ENCODE data around the gene MPV17. TPM values are rescaled to one million over a fixed set of nuclear protein-coding genes. Genes with fewer than 3 reads are reported as not detected.
A peak's percentile ranks its signal among the peaks of the same experiment; 100 is the strongest.

Gene MPV17
- total and polyA plus RNA-seq, 9 of the 15 experiments (the other 6 are each of a cell fraction or from before 2014, with no cell fraction given), result 54.7 to 140 (median 70.2) TPM

GRCh38 chr2:27324720-27325119 is 1.8 kb upstream of the MPV17 start (continued):
- no peak for TF ChIP-seq KDM2B (CRISPR knock-in tag; IDR thresholded peaks at IDR 0.05)
- no peak for TF ChIP-seq SUPT5H (IDR thresholded peaks at IDR 0.05)
- peak; percentile 35; the same call in 1 of the 2 replicates for TF ChIP-seq CEBPB (tag; IDR thresholded peaks at IDR 0.05)
- no peak for TF ChIP-seq SMARCC2 (IDR thresholded peaks at IDR 0.05; ENCODE audit: low read depth)
- TF ChIP-seq PRPF4 (IDR thresholded peaks at IDR 0.05; ENCODE audit: insufficient read depth, low read depth, low read length, poor library complexity, severe bottlenecking), result no peak

GRCh38 chr2:27323596-27324285 is 844 bp upstream of the MPV17 start:
- FAIRE-seq (no peak), ATAC-seq (peak; percentile 1; the same call in 2 of the 3 replicates), DNase-seq (ENCODE audit: extremely low read depth in 1 of 4, low spot score in 3 of 4) (peak in 1 of 4 experiments; percentile 19)
- peak overlapping the region; percentile 96 for H3K4me2 ChIP-seq (ENCODE audit: insufficient read depth, low read length)
- H2AFZ ChIP-seq (ENCODE audit: low read depth, low read length), result peak overlapping the region; percentile 84
- H4K20me1 ChIP-seq (replicated peaks; ENCODE audit: control insufficient read depth, insufficient read depth, low read length), result no peaks in the 10 kb centered on the region
- H3K4me3 ChIP-seq, result peak overlapping the region; percentile 71
- in situ Hi-C loops (cut with MboI) (no loop called here), intact Hi-C loops (cut with micrococcal nuclease) (loop anchor here (1.0 kb wide), 2 partner anchors 33 to 47 kb away; partner anchors contain the start of genes EIF2B4, GTF3C2 and SNX17)
- no peaks in the 10 kb centered on the region for H3K27me3 ChIP-seq (ENCODE audit: control insufficient read depth in 2 of 2, insufficient read depth in 2 of 2, low read length in 2 of 2)
- H3K9me3 ChIP-seq (replicated peaks; ENCODE audit: control insufficient read depth, insufficient read depth, low read depth, low read length), result no peaks in the 10 kb centered on the region
- BruUV-seq (replicated peaks), result no TSS peak
- peaks cover 36% of the 10 kb centered on the region for H3K36me3 ChIP-seq (ENCODE audit: control insufficient read depth, insufficient read depth, low read length)
- WGBS (ENCODE audit: insufficient coverage, low coverage, missing lambda C conversion rate), result 7% methylated on average over 5 of the region's 5 CpGs
- ChIA-PET CTCF (ENCODE audit: low intra/inter-chr PET ratio) (interaction anchor here (0.8 kb wide), 1 partner anchor 32 kb away, joined by 3 read pairs; no protein-coding TSS in a partner anchor), POLR2A (interaction anchor here (0.6 to 4.1 kb wide), 7 partner anchors 9 to 359 kb away, joined by 3 to 22 read pairs (median 6); partner anchors contain the start of gene GTF3C2)
- H3K79me2 ChIP-seq (ENCODE audit: control insufficient read depth, insufficient read depth, low read length), result peaks cover 32% of the 10 kb centered on the region
- peak overlapping the region; percentile 98 for H3K27ac ChIP-seq (ENCODE audit: extremely low read depth, low read depth, low read length)
- H3K4me1 ChIP-seq (replicated peaks in 1 of 2; ENCODE audit: control insufficient read depth in 2 of 2, insufficient read depth in 2 of 2, low read length in 2 of 2), result peaks cover 8 to 21% of the 10 kb centered on the region in 2 experiments; a peak in 4 of 5 replicates
- H3K9ac ChIP-seq (ENCODE audit: insufficient read depth in 1 of 2, low read depth in 2 of 2, low read length in 2 of 2), result peak overlapping the region; percentile 97 to 99
- no peaks in the 10 kb centered on the region for H3K9me1 ChIP-seq (ENCODE audit: control insufficient read depth, insufficient read depth, low read length)
- peak; percentile 46; the same call in 1 of the 2 replicates for TF ChIP-seq BRD4 (IDR thresholded peaks at IDR 0.05)
- no peak for TF ChIP-seq UBTF (IDR thresholded peaks at IDR 0.05; ENCODE audit: borderline replicate concordance in 1 of 2, low read depth in 2 of 2, low read length in 2 of 2)
- TF ChIP-seq IRF1 (CRISPR knock-in tag; IDR thresholded peaks at IDR 0.05; ENCODE audit: borderline replicate concordance), result no peak
- TF ChIP-seq ZNF175 (CRISPR knock-in tag; IDR thresholded peaks at IDR 0.05; ENCODE audit: low read depth), result no peak
- TF ChIP-seq BACH1 (tag; IDR thresholded peaks at IDR 0.05), result 0 out of 2 replicates have a peak, but pooled peaks have one; percentile 14
- TF ChIP-seq ZNF449 (CRISPR knock-in tag; IDR thresholded peaks at IDR 0.05), result no peak
- TF ChIP-seq ATF3 (IDR thresholded peaks at IDR 0.05), result no peak
- TF ChIP-seq ATF3 (CRISPR knock-in tag; conservative IDR thresholded peaks at IDR 0.05), result no peak
- TF ChIP-seq RNF2 (IDR thresholded peaks at IDR 0.05), result no peak
- TF ChIP-seq TBL1XR1 (IDR thresholded peaks at IDR 0.05; ENCODE audit: low read length in 2 of 2), result no peak

All from K562 (cell line).